NB4 (cell line): Measurements from ENCODE around the gene GALNT18.

ENCODE experiments used
- CTCF ChIP-seq: IDR thresholded peaks from one replicate; pipeline ENCODE4 v1.5.1; 2012; ENCODE audit warnings: low read depth, low read length
- MAX ChIP-seq: IDR thresholded peaks from 2 replicates; pipeline ENCODE4 v1.6.1; 2011; ENCODE audit warnings: low read depth, low read length
- POLR2A ChIP-seq: IDR thresholded peaks from 2 replicates; pipeline ENCODE4 v1.6.1; 2011; ENCODE audit warnings: mild to moderate bottlenecking; ENCODE audit not compliant: insufficient read length; ENCODE audit errors: extremely low read depth

GRCh38 chr11:11345099-11345498, 276.7 kb downstream of the GALNT18 start:
- no peak for TF ChIP-seq CTCF
- TF ChIP-seq POLR2A = no peak
- TF ChIP-seq MAX = no peak
